A673 (cell line): ENCODE measurements around the gene SMKR1.

Source experiments
- CTCF ChIP-seq: fragments of 300-800, 200-600 bp; sonication (generic); conservative IDR thresholded peaks from 2 replicates; pipeline ENCODE4 v1.5.1; 2017; ENCODE audit warnings: low read depth, mild to moderate bottlenecking, antibody characterized with exemption, low read length, moderate library complexity, mixed read lengths
- EZH2 ChIP-seq: fragments of 200-600 bp; sonication (generic); IDR thresholded peaks from 2 replicates; pipeline ENCODE4 v1.6.1; 2017; ENCODE audit warnings: borderline replicate concordance, low read depth, mild to moderate bottlenecking, mixed read lengths, antibody characterized with exemption, low read length; ENCODE audit not compliant: poor library complexity, severe bottlenecking

GRCh38 chr7:129532375-129532774 is 30.0 kb downstream of the SMKR1 start:
- no peak for TF ChIP-seq CTCF
- no peak for TF ChIP-seq EZH2
